Brain microvascular endothelial cell (primary cell): ENCODE results near the gene FSTL4.

Experiments
- DNase-seq: peaks from one replicate; pipeline ENCODE4 v3.0.0-alpha.2; 2020
- H3K27ac ChIP-seq: fragments of 250-450 bp; sonication (Bioruptor Pico); 2 replicates; pipeline ENCODE4 v1.5.1; 2020; ENCODE audit warnings: mild to moderate bottlenecking, moderate library complexity
- H3K27me3 ChIP-seq: fragments of 250-450 bp; sonication (Bioruptor Pico); replicated peaks from 2 replicates; pipeline ENCODE4 v1.5.1; 2020; ENCODE audit warnings: mild to moderate bottlenecking
- H3K36me3 ChIP-seq: fragments of 250-450 bp; sonication (Bioruptor Pico); replicated peaks from 2 replicates; pipeline ENCODE4 v1.5.1; 2020; ENCODE audit warnings: mild to moderate bottlenecking
- H3K4me3 ChIP-seq: 2 replicates; pipeline ENCODE4 v1.5.1; 2011; ENCODE audit warnings: low read depth, mild to moderate bottlenecking, control low read depth, low read length, moderate library complexity
- in situ Hi-C: cut with HindIII; loops from 2 replicates; pipeline ENCODE4 v1.10.0; 2017; ENCODE audit warnings: low sequenced_read_pairs, low pct_ligation_motif_present
- TF ChIP-seq, protein P1 (sequence below): IDR thresholded peaks from 2 replicates; pipeline ENCODE4 v1.5.1; 2011; ENCODE audit warnings: low read depth, mild to moderate bottlenecking, moderate library complexity, low read length, control low read depth, inconsistent platforms; ENCODE audit errors: missing control alignments

Gene FSTL4

DNA sequence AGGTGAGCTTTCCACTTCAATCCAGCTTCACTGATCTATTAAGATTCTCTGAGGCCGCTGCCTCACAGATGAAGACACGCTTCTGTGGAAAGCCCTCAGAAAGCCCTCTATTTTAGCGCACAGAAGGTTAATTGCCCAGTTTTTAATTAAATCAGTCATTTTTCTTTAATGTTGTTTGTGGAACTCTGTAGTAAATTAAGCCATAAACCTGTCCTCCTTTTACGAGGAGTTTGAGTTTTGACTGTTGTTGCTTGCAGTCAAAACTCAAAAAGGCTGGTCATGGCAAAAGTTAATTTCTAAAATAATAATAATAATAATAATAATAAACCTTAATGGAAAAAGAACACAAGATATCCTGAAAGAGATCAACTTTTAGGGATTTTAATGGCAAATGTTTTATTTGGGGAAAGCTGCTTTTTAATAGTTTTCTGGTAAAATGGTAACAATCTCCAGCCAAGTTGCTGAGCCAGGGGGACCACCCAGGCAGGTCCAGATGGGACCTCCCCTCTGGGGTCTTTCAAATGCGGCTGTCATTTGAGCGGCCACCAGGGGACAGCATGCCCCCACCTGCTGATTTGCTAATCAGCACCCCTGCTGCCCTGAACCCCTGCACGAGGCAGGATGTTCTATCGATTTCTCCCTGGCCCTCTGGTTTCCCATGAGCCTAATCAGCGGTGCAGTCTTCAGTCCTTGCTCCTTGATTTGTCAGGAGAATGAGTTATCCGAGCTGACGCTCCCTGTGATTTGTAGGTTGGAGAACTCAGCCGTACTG, 247.2 kb downstream of the FSTL4 start:
- no peak overlapping the region for H3K27ac ChIP-seq
- TF ChIP-seq, protein P1, sequence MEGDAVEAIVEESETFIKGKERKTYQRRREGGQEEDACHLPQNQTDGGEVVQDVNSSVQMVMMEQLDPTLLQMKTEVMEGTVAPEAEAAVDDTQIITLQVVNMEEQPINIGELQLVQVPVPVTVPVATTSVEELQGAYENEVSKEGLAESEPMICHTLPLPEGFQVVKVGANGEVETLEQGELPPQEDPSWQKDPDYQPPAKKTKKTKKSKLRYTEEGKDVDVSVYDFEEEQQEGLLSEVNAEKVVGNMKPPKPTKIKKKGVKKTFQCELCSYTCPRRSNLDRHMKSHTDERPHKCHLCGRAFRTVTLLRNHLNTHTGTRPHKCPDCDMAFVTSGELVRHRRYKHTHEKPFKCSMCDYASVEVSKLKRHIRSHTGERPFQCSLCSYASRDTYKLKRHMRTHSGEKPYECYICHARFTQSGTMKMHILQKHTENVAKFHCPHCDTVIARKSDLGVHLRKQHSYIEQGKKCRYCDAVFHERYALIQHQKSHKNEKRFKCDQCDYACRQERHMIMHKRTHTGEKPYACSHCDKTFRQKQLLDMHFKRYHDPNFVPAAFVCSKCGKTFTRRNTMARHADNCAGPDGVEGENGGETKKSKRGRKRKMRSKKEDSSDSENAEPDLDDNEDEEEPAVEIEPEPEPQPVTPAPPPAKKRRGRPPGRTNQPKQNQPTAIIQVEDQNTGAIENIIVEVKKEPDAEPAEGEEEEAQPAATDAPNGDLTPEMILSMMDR: peak; percentile 57
- in situ Hi-C loops: no loop called here
- no peaks in the 10 kb centered on the region for H3K36me3 ChIP-seq
- H3K27me3 ChIP-seq: peaks cover 8% of the 10 kb centered on the region
- H3K4me3 ChIP-seq: no peak overlapping the region
- no peak for DNase-seq

DNA sequence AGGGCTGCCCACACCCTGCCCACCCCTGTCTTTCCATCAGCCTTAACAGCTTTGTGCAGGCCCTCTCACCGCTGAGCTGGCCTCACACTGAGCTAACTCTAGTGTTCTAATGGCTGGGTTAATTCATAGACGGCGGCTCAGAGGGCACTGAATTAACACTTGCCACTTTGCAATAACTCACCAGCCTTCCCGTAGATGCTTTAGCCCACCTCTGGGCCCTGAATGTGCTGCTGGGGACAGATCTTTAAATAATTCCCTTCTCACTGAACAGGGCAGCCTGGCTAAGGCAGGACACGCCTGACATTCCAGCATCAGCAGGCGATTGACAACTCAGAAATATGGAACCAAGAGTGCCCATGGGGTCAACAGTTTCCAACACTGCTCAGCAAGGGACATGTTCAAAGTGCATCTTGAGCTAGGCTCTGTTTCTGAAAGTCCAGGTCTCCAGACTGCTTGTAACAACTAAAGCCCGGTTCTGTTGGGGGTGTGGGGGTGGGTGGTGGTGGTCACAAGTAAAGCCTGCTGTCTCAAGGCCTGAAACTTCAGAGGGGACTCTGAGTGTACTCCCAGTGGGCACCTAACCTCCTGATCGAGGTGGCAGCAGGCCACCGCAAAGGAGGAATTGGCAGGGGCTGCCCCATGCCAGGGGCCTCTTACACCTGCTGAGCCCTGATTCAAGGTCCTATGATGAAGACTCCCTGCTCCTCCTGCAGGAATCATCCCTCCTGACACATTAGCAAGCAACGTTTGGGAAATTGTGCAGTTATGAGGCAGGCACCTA, 248.3 kb downstream of the FSTL4 start:
- TF ChIP-seq, protein P1: no peak
- H3K27ac ChIP-seq: no peak overlapping the region
- H3K36me3 ChIP-seq: no peaks in the 10 kb centered on the region
- no peak for DNase-seq
- H3K4me3 ChIP-seq: no peak overlapping the region
- peaks cover 10% of the 10 kb centered on the region for H3K27me3 ChIP-seq
- in situ Hi-C loops: no loop called here

DNA sequence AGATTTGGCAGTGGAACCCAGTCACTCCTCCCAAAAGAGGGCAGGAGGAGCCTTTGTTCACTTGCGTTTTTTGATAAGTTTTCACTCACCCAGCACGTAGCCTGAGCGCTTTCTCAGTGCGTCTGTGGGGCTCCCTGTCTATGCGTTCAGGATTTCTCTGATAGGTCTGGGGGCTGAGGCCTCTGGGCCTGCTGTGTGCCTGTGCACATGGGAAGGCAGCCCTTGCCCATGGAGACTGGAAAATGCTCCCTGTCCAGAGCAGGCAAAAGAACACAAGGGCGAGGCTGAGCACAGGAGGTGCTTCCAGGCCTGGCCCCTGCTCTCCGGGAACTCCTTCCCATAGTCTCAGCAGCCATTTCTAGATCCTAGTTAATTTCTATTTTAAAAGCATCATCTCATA, 249.9 kb downstream of the FSTL4 start:
- DNase-seq: no peak
- H3K27me3 ChIP-seq: peaks cover 10% of the 10 kb centered on the region
- H3K27ac ChIP-seq: no peak overlapping the region
- TF ChIP-seq, protein P1: no peak
- H3K4me3 ChIP-seq: no peak overlapping the region
- no peaks in the 10 kb centered on the region for H3K36me3 ChIP-seq
- in situ Hi-C loops: no loop called here

DNA sequence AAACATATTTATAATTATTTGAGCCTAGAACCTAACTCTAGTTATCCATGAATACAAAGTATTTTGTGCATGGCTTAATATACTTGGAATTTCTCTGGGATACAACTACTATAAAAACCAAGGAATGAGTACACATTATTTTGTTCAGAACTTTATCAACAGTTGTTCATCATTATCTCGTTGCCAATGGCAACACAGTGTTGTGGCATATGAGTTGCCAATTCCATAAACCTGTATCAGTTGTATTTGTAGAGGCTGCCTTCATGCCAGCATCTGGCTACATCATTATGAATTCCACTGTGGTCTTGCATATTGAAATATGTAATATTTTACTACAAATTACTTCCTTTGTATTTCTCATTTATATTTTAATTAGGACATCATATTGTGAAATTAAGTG, 250.4 kb downstream of the FSTL4 start:
- Histone ChIP-seq H3K27ac (no peak overlapping the region), H3K27me3 (peaks cover 10% of the 10 kb centered on the region), H3K4me3 (no peak overlapping the region), H3K36me3 (no peaks in the 10 kb centered on the region)
- in situ Hi-C loops: no loop called here
- DNase-seq: no peak
- TF ChIP-seq, protein P1: no peak

DNA sequence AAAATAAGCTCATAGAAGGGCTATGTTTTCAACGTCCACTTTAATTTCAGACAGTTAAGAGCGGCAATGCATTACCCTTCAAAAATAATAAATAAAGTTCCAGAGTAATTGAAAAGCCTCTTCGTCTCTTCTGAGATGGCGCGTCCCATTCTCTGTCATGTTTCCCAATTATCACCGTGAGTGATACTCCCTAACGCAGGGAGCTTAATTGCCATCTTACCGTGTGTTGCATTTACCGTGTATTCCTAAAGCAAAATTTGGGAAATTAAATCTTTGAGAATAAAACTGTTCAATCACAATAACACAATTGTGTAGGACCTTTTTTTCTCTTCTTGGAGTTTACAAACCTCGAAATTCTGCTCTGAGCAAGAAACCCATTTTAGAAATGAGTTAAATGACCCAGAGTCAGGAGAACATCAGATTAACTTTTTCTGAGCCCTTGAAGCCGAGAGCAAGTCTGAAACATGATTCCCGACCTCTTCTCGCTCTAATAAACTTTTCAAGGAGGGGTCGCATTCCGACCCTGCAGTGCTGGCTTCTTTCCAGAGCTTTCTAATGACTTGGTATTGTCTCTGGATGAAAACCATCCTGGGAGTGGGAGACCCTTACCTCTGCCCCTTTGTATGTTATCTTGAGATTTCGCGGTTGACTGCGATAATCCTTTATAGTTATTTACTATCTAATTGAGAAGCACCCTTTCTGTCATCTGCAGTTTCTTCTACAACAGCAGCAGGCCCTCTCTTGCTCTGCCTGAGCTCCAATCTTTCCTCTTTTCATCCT, 251.5 kb downstream of the FSTL4 start:
- Histone ChIP-seq H3K4me3 (no peak overlapping the region), H3K27me3 (peaks cover 10% of the 10 kb centered on the region), H3K27ac (no peak overlapping the region), H3K36me3 (no peaks in the 10 kb centered on the region)
- no peak for DNase-seq
- TF ChIP-seq, protein P1: no peak
- in situ Hi-C loops: no loop called here
